Measurements from ENCODE around the gene PYCR2.
"Not testable (repeated sequence)": the region's sequence is repeated elsewhere in the genome, so short reads cannot be mapped to it uniquely, and the experiment has no call there.

PYCR2 gene

DNA sequence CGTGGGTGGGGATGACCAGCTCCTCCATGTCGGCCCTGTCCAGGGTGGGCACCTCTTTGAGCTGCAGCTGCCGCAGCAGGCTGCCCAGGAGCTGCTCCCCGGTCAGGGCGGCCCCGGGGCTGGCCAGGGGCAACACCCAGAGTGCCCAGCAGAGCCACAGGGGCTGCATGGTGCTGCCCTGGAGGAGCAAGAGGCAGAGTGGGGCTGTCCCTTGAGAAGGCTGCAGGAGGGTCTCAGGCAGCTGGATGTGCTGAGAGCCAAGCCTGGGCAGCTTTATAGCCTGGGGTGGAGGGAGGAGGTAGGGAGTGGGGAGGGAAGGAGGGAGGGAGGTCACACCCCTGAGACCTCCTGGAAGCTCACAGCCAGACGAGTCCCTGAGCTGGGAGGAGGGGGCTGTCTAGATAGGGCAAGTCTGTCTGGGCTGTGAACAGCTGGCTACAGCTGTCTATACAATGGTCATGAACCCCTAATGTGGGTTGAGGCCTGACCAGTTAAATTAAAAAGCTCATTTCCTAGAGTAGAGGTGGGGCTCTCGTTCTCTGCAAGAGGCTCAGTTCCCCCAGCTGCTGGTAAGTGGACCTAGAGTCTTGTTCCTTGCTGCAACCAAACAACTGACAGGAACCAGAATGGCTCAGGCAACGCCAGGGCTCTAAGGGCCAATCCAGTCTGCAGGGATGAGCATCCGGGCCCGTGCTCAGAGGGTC lies 35.0 kb downstream of the PYCR2 start, which contains the start of gene LEFTY1:
Gene LEFTY1 (minus strand): TSS at position 249 of the 704 bp plus-strand sequence. CDS start 80 bp downstream, at position 169.
- no peak for DNase-seq

DNA sequence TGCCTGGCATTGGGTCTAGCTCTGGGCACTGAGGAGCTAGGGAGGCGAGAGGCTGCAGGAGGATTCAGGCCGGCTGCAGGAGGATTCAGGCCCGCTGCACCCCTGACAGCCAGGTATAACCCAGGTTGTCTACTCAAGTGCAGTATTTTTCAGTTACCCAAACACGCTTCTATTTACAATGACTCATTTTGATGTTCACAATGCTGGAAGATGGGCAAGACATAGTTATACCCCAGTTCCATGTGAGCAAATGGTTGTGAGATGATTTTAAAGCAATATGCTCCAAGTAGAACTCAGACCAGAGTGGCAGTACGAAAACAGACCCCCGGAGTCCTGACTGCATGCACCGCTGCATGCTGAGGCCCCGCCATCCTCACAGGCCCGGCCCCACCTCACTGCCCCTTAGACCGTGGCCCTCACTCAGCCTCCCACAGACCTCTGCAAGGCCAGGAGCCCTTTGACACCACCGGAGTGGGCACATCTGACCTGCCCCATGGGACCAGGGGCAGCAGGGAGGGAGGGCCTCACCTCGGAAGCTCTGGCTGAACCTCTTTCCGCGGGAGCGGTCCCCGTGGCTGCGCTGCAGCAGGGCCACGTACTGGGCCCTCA lies 35.7 kb downstream of the PYCR2 start:
- DNase-seq: no peak

GRCh38 chr1:225887554-225888288 lies 36.3 kb downstream of the PYCR2 start:
- not testable (repeated sequence) for DNase-seq

DNA sequence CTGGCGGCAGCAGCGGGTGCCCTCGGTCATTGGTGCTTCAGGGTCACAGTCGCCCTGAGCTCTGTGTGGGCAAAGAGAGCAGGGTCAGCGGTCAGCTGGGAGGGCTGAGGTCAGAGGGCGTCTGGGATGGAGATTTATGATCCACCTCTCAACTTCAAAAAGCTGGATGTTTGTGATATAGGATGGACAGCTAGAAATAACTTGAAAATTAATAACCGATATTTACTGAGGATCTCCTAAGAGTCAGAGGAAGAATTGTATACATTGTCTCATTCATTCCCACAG lies 37.1 kb downstream of the PYCR2 start:
- no peak for DNase-seq

- DNase-seq: no peak
These were observed 37.7 kb downstream of the PYCR2 start for GRCh38 chr1:225886159-225887029.

DNA sequence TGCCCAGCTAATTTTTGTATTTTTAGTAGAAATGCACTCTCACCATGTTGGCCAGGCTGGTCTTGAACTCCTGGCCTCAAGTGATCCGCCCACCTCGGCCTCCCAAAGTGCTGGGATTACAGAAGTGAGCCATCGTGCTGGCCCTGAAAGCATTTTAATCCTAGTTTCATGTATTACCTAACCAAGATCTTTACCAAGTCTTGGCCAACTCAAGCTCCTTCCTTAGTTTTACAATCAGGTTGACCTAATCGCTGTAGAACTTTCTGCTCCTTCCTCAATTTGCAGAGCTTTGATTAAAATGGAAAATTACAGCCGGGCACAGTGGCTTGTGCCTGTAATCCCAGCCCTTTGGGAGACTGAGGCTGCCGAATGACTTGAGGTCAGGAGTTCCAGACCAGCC lies 38.7 kb downstream of the PYCR2 start:
- DNase-seq: no peak

DNA sequence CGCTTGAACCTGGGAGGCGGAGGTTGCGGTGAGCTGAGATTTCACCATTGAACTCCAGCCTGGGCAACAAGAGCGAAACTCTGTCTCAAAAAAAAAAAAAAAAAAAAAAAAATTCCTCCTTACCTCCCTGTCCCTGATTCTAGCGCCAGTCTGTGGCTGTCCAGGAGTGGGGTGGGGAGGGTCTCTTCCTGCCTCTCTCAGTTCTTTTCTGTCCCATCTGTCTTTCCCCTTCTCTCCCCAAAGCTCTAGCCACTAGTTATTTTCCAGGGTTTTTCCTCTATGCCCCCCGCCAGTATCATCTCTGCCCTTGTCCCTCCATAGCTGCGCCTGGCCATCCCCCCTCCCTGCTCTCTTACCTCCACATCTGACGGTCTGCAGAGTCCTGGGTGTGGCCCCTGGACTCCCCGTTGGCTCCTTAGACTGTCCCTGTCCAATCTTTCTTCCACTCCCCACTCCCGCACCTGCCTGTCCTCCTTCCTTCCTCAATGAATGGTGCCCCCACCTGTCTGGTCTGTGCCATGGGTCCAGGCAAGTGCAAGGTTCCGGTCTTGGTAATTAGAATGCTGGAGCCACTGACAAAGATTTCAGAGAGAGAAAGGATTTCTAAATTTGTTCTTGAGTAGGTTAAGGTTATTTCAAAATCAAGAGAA lies 40.3 kb downstream of the PYCR2 start:
- DNase-seq: no peak

DNA sequence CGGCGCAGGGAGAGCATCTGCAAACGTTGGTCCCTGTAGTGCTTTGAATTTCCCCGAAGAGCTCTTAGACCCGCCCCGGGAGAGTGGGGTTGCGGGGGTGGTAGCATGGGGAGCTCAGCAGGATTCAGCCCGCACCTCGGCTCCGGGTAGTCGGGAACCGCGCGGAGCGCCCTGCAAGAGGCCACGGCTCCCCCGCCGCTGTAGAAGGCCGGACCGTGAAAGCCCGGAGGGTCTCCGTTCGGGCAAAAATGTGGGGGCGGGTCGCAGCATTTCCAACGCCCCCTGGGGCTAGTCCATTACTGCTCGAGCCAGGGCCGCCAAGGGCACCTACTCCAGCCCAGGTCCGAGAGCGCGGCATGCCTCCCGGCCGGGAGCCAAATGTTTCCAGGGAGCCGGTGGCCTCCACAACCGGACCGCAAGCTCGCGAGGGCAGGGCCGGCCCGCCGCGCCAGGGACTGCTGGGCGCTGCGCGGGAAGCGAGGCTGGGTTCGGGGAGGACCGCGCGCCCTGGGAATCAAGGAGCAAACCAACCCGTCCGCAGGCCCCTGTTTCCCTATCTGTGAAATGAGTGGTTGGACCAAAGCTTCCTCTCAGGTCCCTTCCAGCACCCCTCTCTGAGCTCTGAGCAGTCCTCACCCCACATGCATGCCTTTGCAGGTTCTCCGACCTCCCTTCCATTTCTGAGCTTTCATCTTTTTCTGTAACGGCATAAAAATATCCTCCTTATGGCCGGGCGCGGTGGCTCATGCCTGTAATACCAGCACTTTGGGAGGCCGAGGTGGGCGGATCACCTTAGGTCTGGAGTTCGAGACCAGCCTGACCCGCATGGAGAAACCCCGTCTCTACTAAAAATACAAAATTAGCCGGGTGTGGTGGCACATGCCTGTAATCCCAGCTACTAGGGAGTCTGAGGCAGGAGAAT lies 41.1 kb downstream of the PYCR2 start:
- peak; percentile 62 for DNase-seq

DNA sequence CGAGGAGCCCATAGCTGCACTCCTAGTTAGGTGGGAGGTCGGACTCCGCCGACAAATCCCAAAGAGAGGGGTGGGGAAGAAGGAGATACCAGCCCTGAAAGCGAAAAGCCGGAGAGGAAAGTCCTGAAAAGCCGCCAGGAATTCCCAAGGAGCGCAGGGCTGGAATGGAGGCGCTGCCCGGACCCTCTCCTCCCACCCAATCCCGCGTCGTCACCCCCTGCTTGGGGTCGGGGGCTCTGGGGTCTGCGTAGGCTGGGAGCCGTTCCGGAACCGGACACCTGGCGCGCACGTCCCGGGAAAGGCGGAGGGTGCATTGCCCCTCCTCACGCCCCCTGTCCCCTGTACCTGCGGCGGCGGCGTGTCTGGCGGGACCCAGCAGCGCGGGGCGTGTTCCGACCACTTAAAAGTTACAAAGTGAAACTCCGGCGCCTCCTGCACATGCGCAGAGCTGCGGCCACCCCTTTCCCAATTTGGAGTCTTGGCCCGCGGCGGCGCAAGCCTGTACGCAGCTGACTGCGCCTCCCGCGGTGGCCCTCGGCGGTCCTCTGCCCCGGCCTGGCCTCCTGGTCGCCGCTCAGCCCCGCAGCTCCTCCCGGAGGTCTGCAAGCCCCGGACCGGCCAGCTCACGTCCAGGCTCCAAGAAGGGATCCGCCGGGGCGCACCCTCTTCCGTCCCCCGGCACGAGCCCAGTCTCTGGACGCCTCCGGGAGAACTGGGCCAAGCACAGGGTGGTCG lies 41.9 kb downstream of the PYCR2 start, which contains the start of gene TMEM63A:
Gene TMEM63A (minus strand): TSS at position 422 of the 735 bp plus-strand sequence. CDS start 4,800 bp downstream, outside the sequence.
- peak; percentile 96 for DNase-seq

DNA sequence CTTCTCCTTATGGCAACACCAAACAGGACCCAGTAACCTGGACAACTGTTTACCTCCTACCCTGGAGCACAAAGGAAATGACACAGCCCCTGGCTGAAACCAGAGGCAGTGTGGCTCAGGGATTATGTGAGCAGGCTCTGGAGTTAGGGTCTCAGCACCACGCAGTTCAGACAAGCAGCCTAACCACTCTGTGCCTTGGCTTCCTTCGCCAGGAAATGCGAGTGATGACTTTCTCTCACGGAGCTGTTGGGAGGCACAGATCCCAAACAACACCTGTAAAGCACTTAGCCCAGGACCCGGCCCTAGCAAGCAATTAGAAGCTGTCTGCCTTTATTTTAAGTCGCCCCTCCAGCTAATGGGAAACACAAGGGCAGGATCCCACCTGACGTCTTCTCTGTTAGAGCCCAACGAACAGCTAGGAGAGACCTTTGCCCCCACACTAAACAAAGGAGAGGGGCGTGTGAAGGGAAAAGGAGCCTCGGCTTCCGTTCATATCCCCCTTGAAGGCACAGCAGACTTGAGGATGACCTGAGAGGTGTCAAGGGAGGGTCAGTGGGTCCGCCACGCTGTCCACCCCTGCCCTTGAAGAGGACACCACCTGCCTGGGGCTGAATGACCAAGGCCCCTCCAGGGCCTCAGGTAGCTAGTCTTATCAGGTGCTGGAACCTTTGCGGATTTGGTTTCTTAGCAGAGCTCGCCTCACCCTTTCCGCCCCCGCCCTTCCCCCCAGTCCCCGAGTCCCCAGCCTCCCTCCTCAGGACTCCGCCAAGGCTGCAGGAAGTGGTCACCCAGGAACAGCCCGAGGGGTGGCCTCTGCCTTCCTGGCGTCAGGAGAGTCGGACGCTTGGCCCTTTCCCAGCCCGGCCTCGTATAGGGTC lies 42.7 kb downstream of the PYCR2 start:
- DNase-seq: peak; percentile 63

GRCh38 chr1:225880636-225881035 lies 43.4 kb downstream of the PYCR2 start:
- DNase-seq: peak; percentile 27

DNA sequence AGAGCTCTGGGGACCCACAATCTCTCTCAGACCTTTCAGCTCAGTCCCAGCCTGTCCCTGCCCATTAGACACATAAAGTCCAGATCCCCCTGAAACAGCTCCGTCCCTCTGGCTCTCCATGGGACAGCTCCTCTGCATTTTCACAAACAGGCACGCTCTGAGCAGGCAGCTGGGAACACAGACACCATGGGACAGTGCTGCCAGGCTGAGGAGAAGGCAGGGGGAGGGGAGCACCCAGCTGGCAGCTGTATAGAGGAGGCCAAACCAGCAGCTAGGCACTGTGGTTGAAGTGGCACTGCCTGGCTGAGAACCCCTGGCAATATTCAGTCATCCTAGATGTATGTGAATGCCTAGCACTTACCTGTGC lies 43.8 kb downstream of the PYCR2 start:
- DNase-seq: no peak

- no peak for DNase-seq
These were observed 44.4 kb downstream of the PYCR2 start for GRCh38 chr1:225879521-225880221.

DNA sequence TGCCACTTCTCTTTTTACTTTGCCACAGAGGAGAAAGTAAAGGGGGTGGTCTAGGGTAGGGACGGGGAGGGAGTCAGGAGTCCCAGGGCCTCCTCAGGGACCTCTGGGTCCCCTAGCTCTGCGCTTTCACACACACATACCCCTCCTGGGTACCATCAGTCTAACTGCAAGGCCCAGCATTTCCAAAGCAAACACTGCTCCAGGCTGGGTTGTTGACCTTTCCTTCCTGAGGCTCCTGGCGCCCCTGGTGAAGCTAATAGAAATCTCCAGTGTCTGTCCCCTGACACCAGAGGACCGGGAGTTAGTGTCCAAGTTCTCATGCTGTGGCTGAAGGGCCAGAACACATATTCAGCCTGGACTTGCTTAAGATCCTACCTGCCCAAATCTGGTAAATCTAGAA lies 45.8 kb downstream of the PYCR2 start:
- no peak for DNase-seq

- DNase-seq: peak; percentile 58
These were observed 46.5 kb downstream of the PYCR2 start for GRCh38 chr1:225877580-225877979.

DNA sequence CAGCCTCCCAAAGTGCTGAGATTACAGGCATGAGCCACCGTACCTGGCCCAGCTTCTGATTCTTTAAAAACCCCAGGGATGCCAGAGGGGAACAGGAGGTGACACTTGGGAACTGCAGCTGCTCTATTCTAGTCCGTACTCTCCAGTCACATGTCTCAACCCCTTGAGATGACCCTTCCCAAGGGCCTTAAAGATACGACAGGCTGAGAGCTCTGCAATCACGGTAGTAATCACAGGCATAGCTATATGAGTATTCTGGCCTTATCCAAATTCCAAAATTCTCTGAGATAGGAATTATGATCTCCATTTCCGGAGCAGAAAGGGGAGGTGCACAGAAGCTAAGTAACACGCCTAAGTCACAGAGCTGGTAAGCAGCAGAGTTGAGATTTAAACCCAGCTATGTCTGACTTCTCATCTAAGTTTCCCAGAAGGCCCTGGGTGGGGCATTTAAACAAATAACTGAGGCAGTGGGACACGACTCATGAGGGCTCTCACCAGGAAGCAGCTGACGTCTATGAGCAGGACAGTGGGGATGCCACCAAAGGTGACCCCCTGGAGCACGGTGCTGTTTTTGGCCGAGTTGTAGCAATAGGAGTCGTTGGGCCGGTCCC lies 47.0 kb downstream of the PYCR2 start:
- DNase-seq: no peak

GRCh38 chr1:225875044-225875815 lies 48.8 kb downstream of the PYCR2 start:
- no peak for DNase-seq

- no peak for DNase-seq
These were observed 49.6 kb downstream of the PYCR2 start for GRCh38 chr1:225874431-225874830.
